ENCODE results near the gene MED27. TPM values are rescaled to one million over a fixed set of nuclear protein-coding genes. Genes with fewer than 3 reads are reported as not detected.

The MED27 gene
- total and polyA plus RNA-seq, 9 of the 15 experiments (the other 6 are each of a cell fraction or from before 2014, with no cell fraction given), result 24.4 to 91.0 (median 36.1) TPM

DNA sequence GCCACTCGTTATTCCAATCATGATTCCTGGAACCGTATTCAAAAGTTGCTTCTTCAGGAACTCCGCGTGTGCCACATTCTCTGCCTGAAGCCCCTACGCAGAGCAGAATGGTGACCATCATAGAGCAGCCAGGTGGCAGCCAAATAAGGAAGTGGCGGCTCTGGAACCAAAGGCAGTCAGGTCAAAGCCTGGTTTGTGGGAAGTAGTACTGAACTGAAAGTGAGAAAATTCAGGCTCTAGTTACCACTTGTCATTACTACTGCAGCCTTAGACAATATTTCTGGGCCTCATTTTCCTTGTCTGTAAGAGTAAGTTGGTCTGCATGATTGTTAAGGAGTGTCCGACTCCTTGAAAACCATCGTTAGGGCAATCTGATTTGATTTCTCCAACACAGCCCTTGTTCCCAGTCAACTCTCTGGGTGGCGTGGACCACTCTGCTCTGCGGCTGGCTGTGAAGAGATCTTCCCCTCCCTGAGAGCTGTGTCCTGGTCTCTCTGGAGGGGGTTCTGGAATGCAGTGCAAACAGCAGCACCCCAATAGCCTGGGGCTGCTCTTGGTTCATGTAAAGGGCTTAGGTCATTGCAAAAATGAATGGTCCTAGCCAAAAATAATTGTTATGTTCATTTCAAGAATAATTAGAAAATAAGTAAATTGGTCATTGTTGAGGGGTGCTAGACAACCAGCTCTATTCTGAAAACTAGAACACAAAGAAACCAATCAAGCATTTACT, 102.4 kb downstream of the MED27 start:
- Histone ChIP-seq H3K4me1 (replicated peaks in 1 of 2; ENCODE audit: control insufficient read depth in 2 of 2, insufficient read depth in 2 of 2, low read length in 2 of 2) (peaks cover 3 to 4% of the 10 kb centered on the region in 2 experiments; a peak in 2 of 5 replicates), H3K4me3 (no peak overlapping the region), H2AFZ (ENCODE audit: low read depth, low read length) (no peak overlapping the region), H3K36me3 (ENCODE audit: control insufficient read depth, insufficient read depth, low read length) (no peaks in the 10 kb centered on the region; the same call in 2 of the 3 replicates), H3K9me3 (replicated peaks; ENCODE audit: control insufficient read depth, insufficient read depth, low read depth, low read length) (no peaks in the 10 kb centered on the region), H3K27me3 (ENCODE audit: control insufficient read depth in 2 of 2, insufficient read depth in 2 of 2, low read length in 2 of 2) (no peaks in the 10 kb centered on the region), H3K4me2 (ENCODE audit: insufficient read depth, low read length) (no peak overlapping the region), H3K9ac (ENCODE audit: insufficient read depth in 1 of 2, low read depth in 2 of 2, low read length in 2 of 2) (no peak overlapping the region), H3K27ac (ENCODE audit: extremely low read depth, low read depth, low read length) (no peak overlapping the region), H3K9me1 (ENCODE audit: control insufficient read depth, insufficient read depth, low read length) (no peaks in the 10 kb centered on the region), H3K79me2 (ENCODE audit: control insufficient read depth, insufficient read depth, low read length) (no peaks in the 10 kb centered on the region), H4K20me1 (replicated peaks; ENCODE audit: control insufficient read depth, insufficient read depth, low read length) (peaks cover 5% of the 10 kb centered on the region; the same call in 1 of the 2 replicates)
- ATAC-seq, result no peak
- ChIA-PET CTCF (ENCODE audit: low intra/inter-chr PET ratio) (no interaction called here), POLR2A (no interaction called here)
- WGBS (ENCODE audit: insufficient coverage, low coverage, missing lambda C conversion rate), result 85% methylated on average over 10 of the region's 10 CpGs
- no TSS peak for BruUV-seq (replicated peaks)
- FAIRE-seq, result no peak
- in situ Hi-C loops (cut with MboI) (no loop called here), intact Hi-C loops (cut with micrococcal nuclease) (no loop called here)
- no peak for DNase-seq (ENCODE audit: extremely low read depth in 1 of 4, low spot score in 3 of 4)
- TF ChIP-seq ZNF707 (CRISPR knock-in tag; conservative IDR thresholded peaks at IDR 0.05) (no peak), SPI1 (IDR thresholded peaks at IDR 0.05; ENCODE audit: borderline replicate concordance, low read depth, low read length) (peak; percentile 72; the same call in 1 of the 2 replicates), POLR2AphosphoS2 (IDR thresholded peaks at IDR 0.05; ENCODE audit: low read length) (no peak)

All from K562 (cell line).